ENCODE data around the gene ZNHIT6. TPM values are rescaled to one million over a fixed set of nuclear protein-coding genes. Genes with fewer than 3 reads are reported as not detected.
A peak's percentile ranks its signal among the peaks of the same experiment; 100 is the strongest.

ZNHIT6 gene
- total and polyA plus RNA-seq, 10 of the 15 experiments (the other 5 are each of a cell fraction or from before 2014, with no cell fraction given) = 12.8 to 32.0 (median 18.8) TPM

DNA sequence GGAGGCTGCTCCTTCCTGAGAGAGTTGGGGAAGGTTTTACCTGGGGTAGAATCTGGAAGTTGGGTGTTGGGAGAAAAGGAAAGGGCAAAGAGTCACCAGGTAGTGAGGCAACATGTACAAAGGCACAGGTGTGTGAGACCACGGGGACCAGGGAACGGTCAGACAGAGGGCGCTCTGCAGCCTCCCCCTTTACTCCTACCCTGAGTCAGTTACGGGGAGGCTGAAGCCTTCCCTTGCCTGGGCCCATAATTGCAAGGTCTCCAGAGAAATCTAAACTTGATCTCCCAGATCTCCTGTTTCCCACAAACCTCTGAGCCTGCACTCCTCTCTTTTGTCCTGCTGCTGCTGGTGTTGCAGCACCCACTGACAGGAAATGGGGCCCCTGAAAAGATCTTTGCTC, 105.7 kb downstream of the ZNHIT6 start:
- Histone ChIP-seq H3K9me3 (replicated peaks; ENCODE audit: control insufficient read depth, insufficient read depth, low read length) (no peaks in the 10 kb centered on the region; the same call in 2 of the 3 replicates), H3K36me3 (ENCODE audit: control insufficient read depth in 2 of 2, insufficient read depth in 2 of 2, low read length in 1 of 2) (no peaks in the 10 kb centered on the region), H3K27ac (ENCODE audit: control insufficient read depth, insufficient read depth) (no peak overlapping the region), H3K4me2 (ENCODE audit: control insufficient read depth, insufficient read depth) (no peak overlapping the region), H3K4me1 (ENCODE audit: control insufficient read depth, insufficient read depth, low read length) (no peaks in the 10 kb centered on the region), H2AFZ (ENCODE audit: control insufficient read depth, low read depth, low read length) (no peak overlapping the region), H3K9ac (ENCODE audit: control insufficient read depth, insufficient read depth, low read length) (no peak overlapping the region), H4K20me1 (ENCODE audit: control insufficient read depth, insufficient read depth) (no peaks in the 10 kb centered on the region), H3K27me3 (replicated peaks in 1 of 2; ENCODE audit: control insufficient read depth in 2 of 2, insufficient read depth in 2 of 2, low read length in 1 of 2) (no peaks in the 10 kb centered on the region), H3K79me2 (ENCODE audit: control insufficient read depth, insufficient read depth, low read length) (no peaks in the 10 kb centered on the region), H3K4me3 (no peak overlapping the region)
- intact Hi-C loops (cut with micrococcal nuclease; ENCODE audit: unreplicated experiment) = no loop called here
- ATAC-seq (0 out of 3 replicates have a peak, but pooled peaks have one; percentile 20), DNase-seq (ENCODE audit: low read depth, low spot score) (no peak), FAIRE-seq (no peak)
- POLR2A ChIA-PET = no interaction called here
- WGBS (ENCODE audit: insufficient coverage, insufficient replicate concordance, low lambda C conversion rate, missing lambda C conversion rate) = 74% methylated on average over 4 of the region's 4 CpGs
- RAD21 ChIA-PET (ENCODE audit: unreplicated experiment) = no interaction called here
- BruUV-seq (replicated peaks) = no TSS peak
- CTCF ChIA-PET = no interaction called here
- in situ Hi-C loops (cut with MboI) = no loop called here
- TF ChIP-seq SPI1 (IDR thresholded peaks at IDR 0.05; ENCODE audit: borderline replicate concordance, insufficient read depth, low read depth, low read length) (no peak), PAX5 (IDR thresholded peaks at IDR 0.05; ENCODE audit: borderline replicate concordance, low read depth, low read length) (no peak), CHD2 (IDR thresholded peaks at IDR 0.05; ENCODE audit: borderline replicate concordance, low read depth, low read length) (no peak), RELA (IDR thresholded peaks at IDR 0.05; ENCODE audit: borderline replicate concordance, partially characterized antibody) (no peak), NR2C2 (IDR thresholded peaks at IDR 0.05; ENCODE audit: borderline replicate concordance, control insufficient read depth, insufficient read length, low read depth) (no peak), JUNB (IDR thresholded peaks at IDR 0.05) (no peak), POLR2A (IDR thresholded peaks at IDR 0.05; ENCODE audit: low read depth, low read length) (no peak), CREM (IDR thresholded peaks at IDR 0.05; ENCODE audit: low read depth) (no peak), ESRRA (IDR thresholded peaks at IDR 0.05; ENCODE audit: low read length) (no peak), TCF3 (IDR thresholded peaks at IDR 0.05; ENCODE audit: borderline replicate concordance, insufficient read depth, low read depth, low read length) (no peak), STAT3 (IDR thresholded peaks at IDR 0.05; ENCODE audit: low read depth, low read length) (no peak)
- TF ChIP-seq, protein P1, sequence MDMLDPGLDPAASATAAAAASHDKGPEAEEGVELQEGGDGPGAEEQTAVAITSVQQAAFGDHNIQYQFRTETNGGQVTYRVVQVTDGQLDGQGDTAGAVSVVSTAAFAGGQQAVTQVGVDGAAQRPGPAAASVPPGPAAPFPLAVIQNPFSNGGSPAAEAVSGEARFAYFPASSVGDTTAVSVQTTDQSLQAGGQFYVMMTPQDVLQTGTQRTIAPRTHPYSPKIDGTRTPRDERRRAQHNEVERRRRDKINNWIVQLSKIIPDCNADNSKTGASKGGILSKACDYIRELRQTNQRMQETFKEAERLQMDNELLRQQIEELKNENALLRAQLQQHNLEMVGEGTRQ (IDR thresholded peaks at IDR 0.05; ENCODE audit: borderline replicate concordance, low read depth, low read length) = no peak
- TF ChIP-seq, protein P2, sequence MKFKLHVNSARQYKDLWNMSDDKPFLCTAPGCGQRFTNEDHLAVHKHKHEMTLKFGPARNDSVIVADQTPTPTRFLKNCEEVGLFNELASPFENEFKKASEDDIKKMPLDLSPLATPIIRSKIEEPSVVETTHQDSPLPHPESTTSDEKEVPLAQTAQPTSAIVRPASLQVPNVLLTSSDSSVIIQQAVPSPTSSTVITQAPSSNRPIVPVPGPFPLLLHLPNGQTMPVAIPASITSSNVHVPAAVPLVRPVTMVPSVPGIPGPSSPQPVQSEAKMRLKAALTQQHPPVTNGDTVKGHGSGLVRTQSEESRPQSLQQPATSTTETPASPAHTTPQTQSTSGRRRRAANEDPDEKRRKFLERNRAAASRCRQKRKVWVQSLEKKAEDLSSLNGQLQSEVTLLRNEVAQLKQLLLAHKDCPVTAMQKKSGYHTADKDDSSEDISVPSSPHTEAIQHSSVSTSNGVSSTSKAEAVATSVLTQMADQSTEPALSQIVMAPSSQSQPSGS (IDR thresholded peaks at IDR 0.05; ENCODE audit: low read length) = no peak
- SMC1A ChIA-PET (ENCODE audit: uncharacterized antibody, unreplicated experiment) = no interaction called here

Measured in GM12878 (cell line).